Brain microvascular endothelial cell (primary cell): ENCODE data around the gene UGT2B11.
"Not testable (repeated sequence)": the region's sequence is repeated elsewhere in the genome, so short reads cannot be mapped to it uniquely, and the experiment has no call there.

Source experiments
- DNase-seq: peaks from one replicate; pipeline ENCODE4 v3.0.0-alpha.2; 2020
- H3K27ac ChIP-seq: fragments of 250-450 bp; sonication (Bioruptor Pico); 2 replicates; pipeline ENCODE4 v1.5.1; 2020; ENCODE audit warnings: mild to moderate bottlenecking, moderate library complexity
- H3K27me3 ChIP-seq: fragments of 250-450 bp; sonication (Bioruptor Pico); replicated peaks from 2 replicates; pipeline ENCODE4 v1.5.1; 2020; ENCODE audit warnings: mild to moderate bottlenecking
- H3K36me3 ChIP-seq: fragments of 250-450 bp; sonication (Bioruptor Pico); replicated peaks from 2 replicates; pipeline ENCODE4 v1.5.1; 2020; ENCODE audit warnings: mild to moderate bottlenecking
- H3K4me3 ChIP-seq: 2 replicates; pipeline ENCODE4 v1.5.1; 2011; ENCODE audit warnings: low read depth, mild to moderate bottlenecking, control low read depth, low read length, moderate library complexity
- in situ Hi-C: cut with HindIII; loops from 2 replicates; pipeline ENCODE4 v1.10.0; 2017; ENCODE audit warnings: low sequenced_read_pairs, low pct_ligation_motif_present
- TF ChIP-seq, protein P1 (sequence below): IDR thresholded peaks from 2 replicates; pipeline ENCODE4 v1.5.1; 2011; ENCODE audit warnings: low read depth, mild to moderate bottlenecking, moderate library complexity, low read length, control low read depth, inconsistent platforms; ENCODE audit errors: missing control alignments

UGT2B11 gene

DNA sequence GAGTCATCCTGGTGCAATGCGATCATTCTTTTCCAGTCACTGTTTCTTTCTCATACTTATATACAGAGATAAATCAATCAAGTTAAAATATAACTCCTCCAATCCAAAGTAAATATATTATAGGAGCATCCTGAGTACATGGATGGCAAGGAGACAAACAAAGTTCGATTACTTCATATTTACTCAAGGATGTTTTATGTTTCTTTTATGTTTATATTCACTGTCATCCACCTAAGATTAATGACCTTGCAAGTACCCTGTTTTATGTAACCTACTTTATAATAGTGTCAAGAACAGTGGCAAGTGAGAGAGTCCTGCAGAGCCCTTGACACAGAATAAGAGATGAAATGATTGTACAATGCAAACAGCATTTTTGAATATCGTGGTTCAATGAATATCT is at the start of gene UGT2B11:
Gene UGT2B11, minus strand, starts transcription at position 33 of the 400 bp plus-strand sequence. Its CDS starts 26 bp downstream, at position 7.
- H3K4me3 ChIP-seq: no peak within 1 kb of the TSS
- in situ Hi-C loops: no loop called here
- no peaks in the 10 kb centered on the region for H3K27me3 ChIP-seq
- no peak for DNase-seq
- TF ChIP-seq, protein P1, sequence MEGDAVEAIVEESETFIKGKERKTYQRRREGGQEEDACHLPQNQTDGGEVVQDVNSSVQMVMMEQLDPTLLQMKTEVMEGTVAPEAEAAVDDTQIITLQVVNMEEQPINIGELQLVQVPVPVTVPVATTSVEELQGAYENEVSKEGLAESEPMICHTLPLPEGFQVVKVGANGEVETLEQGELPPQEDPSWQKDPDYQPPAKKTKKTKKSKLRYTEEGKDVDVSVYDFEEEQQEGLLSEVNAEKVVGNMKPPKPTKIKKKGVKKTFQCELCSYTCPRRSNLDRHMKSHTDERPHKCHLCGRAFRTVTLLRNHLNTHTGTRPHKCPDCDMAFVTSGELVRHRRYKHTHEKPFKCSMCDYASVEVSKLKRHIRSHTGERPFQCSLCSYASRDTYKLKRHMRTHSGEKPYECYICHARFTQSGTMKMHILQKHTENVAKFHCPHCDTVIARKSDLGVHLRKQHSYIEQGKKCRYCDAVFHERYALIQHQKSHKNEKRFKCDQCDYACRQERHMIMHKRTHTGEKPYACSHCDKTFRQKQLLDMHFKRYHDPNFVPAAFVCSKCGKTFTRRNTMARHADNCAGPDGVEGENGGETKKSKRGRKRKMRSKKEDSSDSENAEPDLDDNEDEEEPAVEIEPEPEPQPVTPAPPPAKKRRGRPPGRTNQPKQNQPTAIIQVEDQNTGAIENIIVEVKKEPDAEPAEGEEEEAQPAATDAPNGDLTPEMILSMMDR: no peak
- no peak within 1 kb of the TSS for H3K27ac ChIP-seq
- no peaks in the 10 kb centered on the region for H3K36me3 ChIP-seq

DNA sequence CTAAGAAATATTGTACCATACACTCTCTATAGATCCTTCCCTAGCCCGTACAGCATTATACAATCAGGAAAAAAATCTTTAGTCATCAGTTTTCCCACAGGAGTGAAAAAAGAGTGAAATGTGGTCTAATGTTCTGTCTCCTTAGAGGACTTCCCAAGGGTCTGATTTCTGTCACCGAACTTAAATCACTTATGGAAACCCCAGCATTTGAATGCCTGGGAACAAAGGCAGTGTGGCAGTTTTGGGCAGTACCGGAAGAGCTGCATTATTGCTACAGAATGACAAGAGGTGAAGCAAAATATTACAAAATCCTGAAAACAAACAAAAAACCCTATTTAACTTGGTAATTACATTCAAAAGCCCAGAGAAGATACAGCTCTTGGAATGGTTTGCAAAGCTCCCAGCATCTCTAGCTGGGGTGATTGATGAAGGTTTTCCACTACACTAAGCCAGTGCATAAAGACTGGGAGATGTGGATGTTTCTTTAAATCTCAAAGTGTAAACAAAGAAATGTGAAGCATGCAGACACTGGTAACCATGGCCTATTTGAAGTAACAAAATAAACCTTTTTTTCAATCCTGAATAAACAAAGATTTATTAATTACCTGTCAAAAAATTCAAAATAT is 38.7 kb upstream of the UGT2B11 start:
- DNase-seq, H3K4me3 ChIP-seq, H3K27me3 ChIP-seq, in situ Hi-C loops, H3K36me3 ChIP-seq, H3K27ac ChIP-seq: not testable (repeated sequence)

DNA sequence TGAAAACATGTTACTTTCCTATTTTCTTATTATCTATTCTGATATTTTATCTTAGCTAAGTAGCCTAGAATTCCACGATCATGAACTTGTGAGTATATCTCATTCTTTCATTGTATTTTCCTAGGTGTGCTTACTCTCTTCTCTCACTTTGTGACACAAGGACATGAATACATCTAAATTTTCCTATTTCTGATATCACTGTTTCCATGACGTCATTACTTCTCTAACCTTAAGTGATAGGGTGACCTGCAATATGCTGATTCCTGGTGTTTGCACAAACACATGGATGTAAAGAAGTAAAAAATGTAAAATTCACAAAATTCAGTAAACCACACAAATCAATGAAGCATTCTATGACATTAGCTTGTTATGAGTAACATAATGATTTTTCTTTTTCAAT is 36.3 kb upstream of the UGT2B11 start:
- H3K4me3 ChIP-seq, DNase-seq, in situ Hi-C loops, H3K27me3 ChIP-seq, H3K27ac ChIP-seq, H3K36me3 ChIP-seq: not testable (repeated sequence)

DNA sequence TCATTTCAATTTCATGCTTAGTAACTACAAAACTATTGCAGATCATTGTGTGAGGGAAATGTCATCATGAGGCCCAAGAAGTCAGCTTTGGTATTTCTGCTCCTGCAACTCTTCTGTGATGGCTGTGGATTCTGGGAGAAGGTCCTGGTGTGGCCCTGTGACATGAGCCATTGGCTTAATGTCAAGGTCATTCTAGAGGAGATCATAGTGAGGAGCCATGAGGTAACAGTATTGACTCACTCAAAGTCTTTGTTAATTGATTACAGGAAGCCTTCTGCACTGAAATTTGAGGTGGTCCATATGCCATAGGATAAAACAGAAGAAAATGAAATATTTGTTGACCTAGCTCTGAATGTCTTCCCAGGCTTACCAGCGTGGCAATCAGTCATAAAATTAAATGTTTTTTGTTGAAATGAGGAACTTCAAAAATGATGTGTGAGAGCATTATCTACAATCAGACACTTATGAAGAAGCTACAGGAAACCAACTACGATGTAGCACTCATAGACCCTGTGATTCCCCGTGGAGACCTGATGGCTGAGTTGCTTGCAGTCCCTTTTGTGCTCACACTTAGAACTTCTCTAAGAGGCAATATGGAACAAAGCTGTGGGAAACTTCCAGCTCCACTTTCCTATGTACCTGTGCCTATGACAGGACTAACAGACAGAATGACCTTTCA is 28.2 kb upstream of the UGT2B11 start:
- H3K4me3 ChIP-seq, H3K27ac ChIP-seq, H3K27me3 ChIP-seq, in situ Hi-C loops, H3K36me3 ChIP-seq, DNase-seq: not testable (repeated sequence)

DNA sequence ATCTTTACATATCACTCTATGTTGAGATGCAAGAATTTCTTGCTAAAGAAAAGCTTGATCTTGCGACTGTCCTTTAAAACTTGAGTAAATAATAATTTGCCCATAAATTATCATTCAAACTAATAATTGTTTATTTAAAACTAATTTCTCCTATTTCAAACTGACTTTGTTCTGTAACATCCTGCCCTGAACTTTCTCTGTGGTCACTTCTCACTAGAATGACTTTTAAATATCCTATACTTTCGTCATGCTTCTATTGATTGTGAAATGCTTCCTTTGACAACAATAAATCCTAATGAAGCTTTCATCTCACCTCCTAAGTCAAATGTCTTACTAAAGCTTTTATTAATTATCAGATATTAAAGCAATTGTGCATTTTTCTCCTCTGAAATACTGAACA is 27.2 kb upstream of the UGT2B11 start:
- H3K27me3 ChIP-seq, H3K36me3 ChIP-seq, H3K4me3 ChIP-seq, H3K27ac ChIP-seq, DNase-seq, in situ Hi-C loops: not testable (repeated sequence)

DNA sequence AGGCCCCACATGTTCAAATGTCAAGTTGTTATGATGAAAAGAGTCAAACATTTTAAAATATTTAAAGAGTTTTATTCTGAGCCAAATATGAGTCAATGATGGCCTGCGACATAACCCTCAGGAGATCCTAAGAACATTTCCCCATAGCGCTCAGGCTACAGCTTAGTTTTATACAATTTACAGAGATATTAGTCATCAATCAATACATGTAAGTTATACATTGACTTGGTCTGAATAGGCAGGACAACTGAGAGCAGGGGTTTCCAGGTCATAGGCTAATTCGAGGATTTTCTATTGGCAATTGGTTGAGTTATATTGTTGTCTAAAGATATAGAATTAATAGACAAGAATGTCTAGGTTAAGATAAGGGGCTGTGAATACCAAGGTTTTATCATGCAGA is 26.2 kb upstream of the UGT2B11 start:
- H3K27ac ChIP-seq, in situ Hi-C loops, H3K36me3 ChIP-seq, H3K4me3 ChIP-seq, H3K27me3 ChIP-seq, DNase-seq: not testable (repeated sequence)

DNA sequence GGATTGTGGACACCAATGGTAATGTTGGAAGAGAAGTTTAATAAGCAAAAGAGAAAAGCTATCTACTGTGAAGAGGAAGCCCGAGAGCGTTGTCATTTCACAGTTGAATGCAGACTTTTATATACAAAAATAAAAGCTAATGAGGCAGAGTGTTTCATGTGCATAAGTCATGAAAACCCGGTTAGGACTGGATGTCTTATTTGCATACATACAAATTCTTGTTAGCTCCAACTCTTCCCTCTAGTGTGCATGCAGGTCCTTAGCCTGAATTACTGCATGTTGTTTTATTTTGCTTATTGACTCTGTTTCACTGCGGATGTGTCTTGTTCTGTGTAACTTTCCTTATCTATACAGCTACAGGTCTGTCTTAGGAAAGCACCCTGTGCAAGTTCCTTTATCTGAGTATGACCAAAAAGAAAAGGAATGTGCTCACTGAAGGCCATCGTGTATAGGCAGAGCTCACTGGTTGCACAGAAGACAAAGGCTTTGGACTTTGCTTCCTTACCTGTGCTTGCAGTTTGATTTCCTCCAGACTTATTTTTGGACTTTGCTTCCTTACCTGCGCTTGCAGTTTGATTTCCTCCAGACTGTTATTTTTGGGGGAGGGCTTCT is 25.1 kb upstream of the UGT2B11 start:
- DNase-seq: no peak
- Histone ChIP-seq H3K27ac (no peak overlapping the region), H3K4me3 (no peak overlapping the region), H3K36me3 (no peaks in the 10 kb centered on the region), H3K27me3 (no peaks in the 10 kb centered on the region)
- TF ChIP-seq, protein P1: no peak
- in situ Hi-C loops: no loop called here

DNA sequence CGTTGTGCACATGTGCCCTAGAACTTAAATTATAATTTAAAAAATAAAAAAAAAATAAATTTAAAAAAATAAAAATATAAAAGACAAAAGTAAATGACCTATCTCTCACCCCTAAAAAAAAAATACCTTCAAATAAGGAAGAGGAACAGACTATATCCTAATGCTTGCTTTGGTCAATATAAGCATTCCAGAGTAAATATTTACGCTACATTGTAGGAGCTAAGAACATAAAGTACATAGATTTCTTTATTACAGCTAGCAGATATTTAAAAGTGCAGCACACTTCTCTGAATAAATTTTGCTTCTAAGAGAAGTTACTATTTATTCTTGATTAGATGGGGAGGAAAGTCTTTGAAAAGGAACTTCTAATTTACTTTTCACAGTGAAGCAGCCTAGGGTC is 24.5 kb upstream of the UGT2B11 start:
- H3K36me3 ChIP-seq: no peaks in the 10 kb centered on the region
- in situ Hi-C loops: no loop called here
- TF ChIP-seq, protein P1: no peak
- H3K27ac ChIP-seq: no peak overlapping the region
- no peak overlapping the region for H3K4me3 ChIP-seq
- H3K27me3 ChIP-seq: no peaks in the 10 kb centered on the region
- no peak for DNase-seq
